ENCODE results near the gene PRR5L.

- TF ChIP-seq CTCF (IDR thresholded peaks at IDR 0.05) (no peak), EZH2 (IDR thresholded peaks at IDR 0.05) (no peak), EZH2phosphoT487 (IDR thresholded peaks at IDR 0.05) (no peak)
Observed at GRCh38 chr11:36454941-36455631, 159.0 kb downstream of the PRR5L start.

Measured in neural progenitor cell (in vitro differentiated cells).